HL-60 (cell line): ENCODE data around the gene MED4.

Experiments used
- CTCF ChIP-seq: IDR thresholded peaks from one replicate; pipeline ENCODE4 v1.5.1; 2011; ENCODE audit warnings: low read length, control low read depth, inconsistent platforms; ENCODE audit not compliant: insufficient read depth
- GABPA ChIP-seq: IDR thresholded peaks from 2 replicates; pipeline ENCODE4 v1.6.1; 2012; ENCODE audit warnings: low read depth
- POLR2AphosphoS5 ChIP-seq: IDR thresholded peaks from 2 replicates; pipeline ENCODE4 v1.6.1; 2012; ENCODE audit warnings: low read depth
- REST ChIP-seq: IDR thresholded peaks from 2 replicates; pipeline ENCODE4 v1.6.1; 2012; ENCODE audit warnings: low read depth; ENCODE audit not compliant: insufficient replicate concordance

GRCh38 chr13:48096670-48097069 is 1.8 kb upstream of the MED4 start:
- TF ChIP-seq GABPA, result no peak
- no peak for TF ChIP-seq CTCF
- no peak for TF ChIP-seq POLR2AphosphoS5
- no peak for TF ChIP-seq REST
